Lower leg skin (tissue), 3 donors: ENCODE results near the gene C1QL2.

Source experiments
- CTCF ChIP-seq, 3 donors: fragments of 450-650 bp; IDR thresholded peaks; one replicate each; pipeline ENCODE4 v1.5.1; 2016; ENCODE audit warnings: antibody characterized with exemption in 3 of 3, mild to moderate bottlenecking in 3 of 3, moderate library complexity in 2 of 3
- POLR2A ChIP-seq, 2 donors: fragments of 450-650 bp; IDR thresholded peaks; one replicate each; pipeline ENCODE4 v1.6.1; 2016 to 2017; ENCODE audit warnings: antibody characterized with exemption in 2 of 2, mild to moderate bottlenecking in 1 of 2, moderate library complexity in 1 of 2

DNA sequence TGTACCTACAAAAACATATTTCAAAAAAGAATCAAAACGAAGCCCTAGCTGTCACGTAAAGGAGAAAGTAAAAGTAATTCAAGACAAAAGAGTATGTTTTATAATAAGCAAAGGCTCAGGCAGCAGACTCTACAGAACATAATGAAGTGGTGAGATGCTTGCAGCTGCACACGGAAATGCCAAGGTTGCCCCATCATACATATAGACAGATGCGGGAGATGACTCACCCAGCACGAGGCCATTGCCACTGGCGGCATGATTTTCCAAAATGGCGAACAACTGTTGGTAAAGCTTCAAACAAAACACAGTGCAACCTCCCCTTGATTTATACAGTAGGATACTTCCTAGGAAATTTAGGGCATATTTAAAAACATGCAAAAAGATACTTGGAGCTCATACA lies 26.0 kb upstream of the C1QL2 start:
- TF ChIP-seq CTCF (IDR thresholded peaks at IDR 0.05): no peak
- no peak for TF ChIP-seq POLR2A (IDR thresholded peaks at IDR 0.05)
